K562 (cell line): ENCODE measurements around the gene PHACTR3. TPM values are rescaled to one million over a fixed set of nuclear protein-coding genes. Genes with fewer than 3 reads are reported as not detected.

Experiments
- ATAC-seq: fragments of 200-7000 bp; cut with Tn5 transposase; 3 replicates; pipeline ENCODE4 v1.9.1; 2020; ENCODE audit warnings: moderate library complexity
- BruUV-seq: library from RNA; stranded (reverse); fragments of 400-500 nt; replicated peaks from 2 replicates; lab custom pipeline; 2021; lab: Mats Ljungman, UMichigan
- CTCF ChIA-PET: fragments of 300-600 bp; formaldehyde crosslinking; extraction: SDS; loops from one replicate; lab custom pipeline; 2021; ENCODE audit warnings: low intra/inter-chr PET ratio; lab: Yijun Ruan, JAX
- POLR2A ChIA-PET: fragments of 300-600, 350-650 bp; sonication (Branson Sonifier 250); formaldehyde crosslinking; extraction: SDS; loops from one replicate; lab custom pipeline; 2021; ENCODE audit warnings: antibody characterized with exemption, inconsistent platforms; lab: Yijun Ruan, JAX
- DNase-seq, 4 experiments: peaks; one replicate each; pipeline versions ENCODE4 v3.0.0 to v3.0.0-alpha.2; 2011 to 2018; ENCODE audit warnings: low spot score in 3 of 4, mixed read lengths in 3 of 4; ENCODE audit errors: extremely low read depth in 1 of 4
- FAIRE-seq: peaks from 2 replicates; lab custom pipeline; 2011; peaks lifted over from hg19 to GRCh38; lab: Jason Lieb, UNC
- H2AFZ ChIP-seq: 2 replicates; pipeline ENCODE4 v1.6.0; 2011; ENCODE audit warnings: low read depth, low read length, control low read depth, inconsistent platforms
- H3K27ac ChIP-seq: fragments of 200-600 bp; 3 replicates; pipeline ENCODE4 v1.8.0; 2011; ENCODE audit warnings: low read depth, mild to moderate bottlenecking, control low read depth, inconsistent platforms, low read length, moderate library complexity, mixed read lengths; ENCODE audit errors: extremely low read depth
- H3K27me3 ChIP-seq, 2 experiments: fragments of 300-600 bp in 1 of 2; 2 replicates in 1 of 2; 3 replicates in 1 of 2; pipeline versions ENCODE4 v1.6.0 to v1.8.0; 2011; ENCODE audit warnings: inconsistent platforms in 2 of 2, low read length in 2 of 2, mild to moderate bottlenecking in 1 of 2, mixed read lengths in 1 of 2, moderate library complexity in 1 of 2; ENCODE audit not compliant: control insufficient read depth in 2 of 2, insufficient read depth in 2 of 2
- H3K36me3 ChIP-seq: fragments of 300-600 bp; 3 replicates; pipeline ENCODE4 v1.8.0; 2011; ENCODE audit warnings: mild to moderate bottlenecking, low read length, inconsistent platforms; ENCODE audit not compliant: control insufficient read depth, insufficient read depth
- H3K4me1 ChIP-seq, 2 experiments: fragments of 200-600 bp in 1 of 2; replicated peaks in 1 of 2; 2 replicates in 1 of 2; 3 replicates in 1 of 2; pipeline versions ENCODE4 v1.5.1 to v1.8.0; 2011; ENCODE audit warnings: inconsistent platforms in 2 of 2, low read length in 2 of 2, mild to moderate bottlenecking in 1 of 2, mixed read lengths in 1 of 2, moderate library complexity in 1 of 2; ENCODE audit not compliant: control insufficient read depth in 2 of 2, insufficient read depth in 2 of 2
- H3K4me2 ChIP-seq: 2 replicates; pipeline ENCODE4 v1.6.1; 2011; ENCODE audit warnings: low read length, control low read depth, inconsistent platforms, mixed read lengths; ENCODE audit not compliant: insufficient read depth
- H3K4me3 ChIP-seq: fragments of 200-600 bp; sonication (generic), shearing (Covaris generic); 2 replicates; pipeline ENCODE4 v1.5.1; 2016; ENCODE audit warnings: control low read depth, inconsistent platforms
- H3K79me2 ChIP-seq: fragments of 200-600 bp; 3 replicates; pipeline ENCODE4 v1.8.0; 2011; ENCODE audit warnings: low read length, inconsistent platforms; ENCODE audit not compliant: control insufficient read depth, insufficient read depth
- H3K9ac ChIP-seq, 2 experiments: 2 replicates each; pipeline versions ENCODE4 v1.6.0 to v1.6.1; 2011; ENCODE audit warnings: low read depth in 2 of 2, low read length in 2 of 2, control low read depth in 1 of 2, inconsistent platforms in 1 of 2, mild to moderate bottlenecking in 1 of 2, mixed read lengths in 1 of 2; ENCODE audit not compliant: insufficient read depth in 1 of 2
- H3K9me1 ChIP-seq: one replicate; pipeline ENCODE4 v1.6.0; 2011; ENCODE audit warnings: inconsistent platforms, mild to moderate bottlenecking, low read length, moderate library complexity; ENCODE audit not compliant: control insufficient read depth, insufficient read depth
- H3K9me3 ChIP-seq: replicated peaks from 2 replicates; pipeline ENCODE4 v1.5.1; 2011; ENCODE audit warnings: low read depth, low read length, inconsistent platforms; ENCODE audit not compliant: control insufficient read depth, insufficient read depth
- H4K20me1 ChIP-seq: replicated peaks from 2 replicates; pipeline ENCODE4 v1.6.1; 2011; ENCODE audit warnings: low read length, inconsistent platforms, mixed read lengths; ENCODE audit not compliant: control insufficient read depth, insufficient read depth
- CBFA2T3 ChIP-seq: fragments of 450-650 bp; IDR thresholded peaks from 2 replicates; pipeline ENCODE4 v1.6.1; 2017
- CHD1 ChIP-seq: fragments of 200-600 bp; sonication (generic); IDR thresholded peaks from one replicate; pipeline ENCODE4 v1.6.1; 2012; ENCODE audit warnings: mild to moderate bottlenecking, moderate library complexity, low read length, inconsistent platforms
- PTBP1 ChIP-seq: fragments of 200-400 bp; formaldehyde crosslinking; IDR thresholded peaks from 2 replicates; pipeline ENCODE4 v1.6.1; 2017; ENCODE audit warnings: low read depth, low read length
- WGBS: fragments of 100-300 bp; shearing (Covaris generic); methylation state at CpG from one replicate; pipeline ENCODE4 v1.1.6; 2016; ENCODE audit warnings: low coverage, mixed read lengths; ENCODE audit not compliant: insufficient coverage; ENCODE audit errors: missing lambda C conversion rate; 5-methylcytosine and 5-hydroxymethylcytosine counted together
- in situ Hi-C: fragments of 300-500 bp; cut with MboI; formaldehyde crosslinking; loops from 4 replicates; pipeline ENCODE4 v1.15.0; 2018; ENCODE audit warnings: inconsistent platforms, mixed read lengths
- intact Hi-C: fragments of 100-400 bp; cut with micrococcal nuclease; formaldehyde crosslinking; loops from 2 replicates; pipeline ENCODE4 v1.14.2; 2022
- polyA plus RNA-seq, 8 experiments: library from polyadenylated mRNA; depleted of rRNA in 4 of 8; stranded (reverse) in 5 of 8; unstranded in 3 of 8; fragments of >200 nt; fragmentation: Nextera tagmentation in 2 of 8; fragmentation: Illumina TruSeq in 1 of 8; extraction: Ambion mirVana in 2 of 8; extraction: Trizol in 1 of 8; gene quantifications; 2 replicates each; pipeline versions ENCODE4 v1.2.1 to v1.2.3, GENCODE V29; 2011 to 2014; ENCODE audit warnings: inconsistent platforms in 1 of 8, missing spikeins in 1 of 8
- total RNA-seq, 7 experiments: library from RNA; depleted of rRNA in 6 of 7; stranded (reverse); fragments of >200 nt in 6 of 7; fragmentation: Illumina TruSeq in 2 of 7; extraction: Trizol in 2 of 7; gene quantifications; 2 replicates each; pipeline versions ENCODE4 v1.2.1 to v1.2.3, GENCODE V29; 2011 to 2021; ENCODE audit warnings: low replicate concordance in 1 of 7
- TF ChIP-seq, protein P1 (sequence below): sonication (generic); formaldehyde crosslinking; IDR thresholded peaks from 2 replicates; pipeline ENCODE4 v1.8.0; 2023; ENCODE audit warnings: mild to moderate bottlenecking, missing genetic modification reagents
- TF ChIP-seq, protein P2 (sequence below), 2 experiments: fragments of 450-650 bp; formaldehyde crosslinking in 1 of 2; IDR thresholded peaks; 2 replicates each; pipeline versions ENCODE4 v1.4.0 to v1.6.1; 2014 to 2020; ENCODE audit warnings: mild to moderate bottlenecking in 2 of 2, borderline replicate concordance in 1 of 2, low read depth in 1 of 2

Gene PHACTR3
- total and polyA plus RNA-seq, 9 of the 15 experiments (the other 6 are each of a cell fraction or from before 2014, with no cell fraction given), result not detected

DNA sequence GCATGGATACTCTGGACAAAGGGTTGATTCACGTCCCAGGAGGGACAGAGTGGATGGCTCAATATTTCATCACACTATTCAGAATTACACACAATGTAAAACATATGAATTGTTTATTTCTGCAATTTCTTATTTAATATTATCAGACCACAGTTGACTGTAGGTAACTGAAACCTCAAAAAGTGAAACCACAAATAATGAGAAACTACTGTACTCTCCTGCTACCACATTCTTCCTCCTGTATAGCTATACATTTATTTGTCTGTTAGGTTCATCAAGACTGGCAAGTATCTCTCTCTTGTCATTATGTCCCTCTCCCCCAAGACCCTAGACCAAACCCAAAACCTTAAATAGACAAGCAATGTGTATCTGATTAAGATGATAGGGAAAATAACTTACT lies 269.1 kb downstream of the PHACTR3 start:
- Histone ChIP-seq H4K20me1 (no peaks in the 10 kb centered on the region; the same call in 1 of the 2 replicates), H3K9me3 (no peaks in the 10 kb centered on the region), H3K27ac (no peak overlapping the region), H3K4me1 (no peaks in the 10 kb centered on the region), H3K9ac (no peak overlapping the region), H3K4me2 (no peak overlapping the region), H3K9me1 (no peaks in the 10 kb centered on the region), H2AFZ (no peak overlapping the region), H3K4me3 (no peak overlapping the region), H3K79me2 (no peaks in the 10 kb centered on the region), H3K36me3 (no peaks in the 10 kb centered on the region), H3K27me3 (no peaks in the 10 kb centered on the region)
- intact Hi-C loops, result no loop called here
- TF ChIP-seq, protein P1, sequence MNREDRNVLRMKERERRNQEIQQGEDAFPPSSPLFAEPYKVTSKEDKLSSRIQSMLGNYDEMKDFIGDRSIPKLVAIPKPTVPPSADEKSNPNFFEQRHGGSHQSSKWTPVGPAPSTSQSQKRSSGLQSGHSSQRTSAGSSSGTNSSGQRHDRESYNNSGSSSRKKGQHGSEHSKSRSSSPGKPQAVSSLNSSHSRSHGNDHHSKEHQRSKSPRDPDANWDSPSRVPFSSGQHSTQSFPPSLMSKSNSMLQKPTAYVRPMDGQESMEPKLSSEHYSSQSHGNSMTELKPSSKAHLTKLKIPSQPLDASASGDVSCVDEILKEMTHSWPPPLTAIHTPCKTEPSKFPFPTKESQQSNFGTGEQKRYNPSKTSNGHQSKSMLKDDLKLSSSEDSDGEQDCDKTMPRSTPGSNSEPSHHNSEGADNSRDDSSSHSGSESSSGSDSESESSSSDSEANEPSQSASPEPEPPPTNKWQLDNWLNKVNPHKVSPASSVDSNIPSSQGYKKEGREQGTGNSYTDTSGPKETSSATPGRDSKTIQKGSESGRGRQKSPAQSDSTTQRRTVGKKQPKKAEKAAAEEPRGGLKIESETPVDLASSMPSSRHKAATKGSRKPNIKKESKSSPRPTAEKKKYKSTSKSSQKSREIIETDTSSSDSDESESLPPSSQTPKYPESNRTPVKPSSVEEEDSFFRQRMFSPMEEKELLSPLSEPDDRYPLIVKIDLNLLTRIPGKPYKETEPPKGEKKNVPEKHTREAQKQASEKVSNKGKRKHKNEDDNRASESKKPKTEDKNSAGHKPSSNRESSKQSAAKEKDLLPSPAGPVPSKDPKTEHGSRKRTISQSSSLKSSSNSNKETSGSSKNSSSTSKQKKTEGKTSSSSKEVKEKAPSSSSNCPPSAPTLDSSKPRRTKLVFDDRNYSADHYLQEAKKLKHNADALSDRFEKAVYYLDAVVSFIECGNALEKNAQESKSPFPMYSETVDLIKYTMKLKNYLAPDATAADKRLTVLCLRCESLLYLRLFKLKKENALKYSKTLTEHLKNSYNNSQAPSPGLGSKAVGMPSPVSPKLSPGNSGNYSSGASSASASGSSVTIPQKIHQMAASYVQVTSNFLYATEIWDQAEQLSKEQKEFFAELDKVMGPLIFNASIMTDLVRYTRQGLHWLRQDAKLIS, result no peak
- TF ChIP-seq CHD1, result no peak
- TF ChIP-seq, protein P2, sequence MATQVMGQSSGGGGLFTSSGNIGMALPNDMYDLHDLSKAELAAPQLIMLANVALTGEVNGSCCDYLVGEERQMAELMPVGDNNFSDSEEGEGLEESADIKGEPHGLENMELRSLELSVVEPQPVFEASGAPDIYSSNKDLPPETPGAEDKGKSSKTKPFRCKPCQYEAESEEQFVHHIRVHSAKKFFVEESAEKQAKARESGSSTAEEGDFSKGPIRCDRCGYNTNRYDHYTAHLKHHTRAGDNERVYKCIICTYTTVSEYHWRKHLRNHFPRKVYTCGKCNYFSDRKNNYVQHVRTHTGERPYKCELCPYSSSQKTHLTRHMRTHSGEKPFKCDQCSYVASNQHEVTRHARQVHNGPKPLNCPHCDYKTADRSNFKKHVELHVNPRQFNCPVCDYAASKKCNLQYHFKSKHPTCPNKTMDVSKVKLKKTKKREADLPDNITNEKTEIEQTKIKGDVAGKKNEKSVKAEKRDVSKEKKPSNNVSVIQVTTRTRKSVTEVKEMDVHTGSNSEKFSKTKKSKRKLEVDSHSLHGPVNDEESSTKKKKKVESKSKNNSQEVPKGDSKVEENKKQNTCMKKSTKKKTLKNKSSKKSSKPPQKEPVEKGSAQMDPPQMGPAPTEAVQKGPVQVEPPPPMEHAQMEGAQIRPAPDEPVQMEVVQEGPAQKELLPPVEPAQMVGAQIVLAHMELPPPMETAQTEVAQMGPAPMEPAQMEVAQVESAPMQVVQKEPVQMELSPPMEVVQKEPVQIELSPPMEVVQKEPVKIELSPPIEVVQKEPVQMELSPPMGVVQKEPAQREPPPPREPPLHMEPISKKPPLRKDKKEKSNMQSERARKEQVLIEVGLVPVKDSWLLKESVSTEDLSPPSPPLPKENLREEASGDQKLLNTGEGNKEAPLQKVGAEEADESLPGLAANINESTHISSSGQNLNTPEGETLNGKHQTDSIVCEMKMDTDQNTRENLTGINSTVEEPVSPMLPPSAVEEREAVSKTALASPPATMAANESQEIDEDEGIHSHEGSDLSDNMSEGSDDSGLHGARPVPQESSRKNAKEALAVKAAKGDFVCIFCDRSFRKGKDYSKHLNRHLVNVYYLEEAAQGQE (IDR thresholded peaks at IDR 0.05; ENCODE audit: borderline replicate concordance), result no peak
- TF ChIP-seq, protein P2 (CRISPR knock-in tag; IDR thresholded peaks at IDR 0.05; ENCODE audit: low read depth), result no peak
- TF ChIP-seq CBFA2T3, result no peak
- no peak for TF ChIP-seq PTBP1
- CTCF ChIA-PET, result no interaction called here
- in situ Hi-C loops, result no loop called here
- DNase-seq (no peak), ATAC-seq (no peak), FAIRE-seq (no peak)
- BruUV-seq, result no TSS peak
- WGBS, result 0% methylated on average over 1 of the region's 1 CpG
- POLR2A ChIA-PET, result no interaction called here
